Hippocampal formation (tissue), 2 donors: Measurements from ENCODE around the gene CD302.
"Not testable (repeated sequence)": the region's sequence is repeated elsewhere in the genome, so short reads cannot be mapped to it uniquely, and the experiment has no call there.

ENCODE experiments used
- DNase-seq, 2 donors: peaks; one replicate each; lab custom pipeline; 2025; lab: John Stamatoyannopoulos, UW

CD302 gene

GRCh38 chr2:159797543-159798375 is at the start of gene CD302:
TSS of gene CD302 (minus strand) at chr2:159798208. CDS start at chr2:159798198, 10 bp downstream.
- DNase-seq: peak in 1 of 2 donors; percentile 56

GRCh38 chr2:159846564-159846963 is 48.6 kb upstream of the CD302 start:
- no peak for DNase-seq

GRCh38 chr2:159840616-159841015 is 42.6 kb upstream of the CD302 start:
- DNase-seq: no peak

- DNase-seq: no peak
Measured at GRCh38 chr2:159832858-159833257, 34.9 kb upstream of the CD302 start.

- DNase-seq: no peak
Measured at GRCh38 chr2:159832026-159832425, 34.0 kb upstream of the CD302 start.

- no peak for DNase-seq
Measured at GRCh38 chr2:159829376-159829775, 31.4 kb upstream of the CD302 start.

GRCh38 chr2:159828738-159829137 is 30.7 kb upstream of the CD302 start:
- no peak for DNase-seq

- not testable (repeated sequence) for DNase-seq
Measured at GRCh38 chr2:159822478-159822833, 24.4 kb upstream of the CD302 start.

GRCh38 chr2:159821775-159822477 is 23.9 kb upstream of the CD302 start:
- not testable (repeated sequence) for DNase-seq

- no peak for DNase-seq
Measured at GRCh38 chr2:159818940-159819339, 20.9 kb upstream of the CD302 start.

- no peak for DNase-seq
Measured at GRCh38 chr2:159817283-159817682, 19.3 kb upstream of the CD302 start.

- no peak for DNase-seq
Measured at GRCh38 chr2:159811232-159811631, 13.2 kb upstream of the CD302 start.

- DNase-seq: no peak
Measured at GRCh38 chr2:159808032-159808425, 10.0 kb upstream of the CD302 start.

- no peak for DNase-seq
Measured at GRCh38 chr2:159807183-159808031, 9.4 kb upstream of the CD302 start.

- no peak for DNase-seq
Measured at GRCh38 chr2:159804941-159805340, 6.9 kb upstream of the CD302 start.

GRCh38 chr2:159803235-159803962 is 5.4 kb upstream of the CD302 start:
- no peak for DNase-seq

- DNase-seq: no peak
Measured at GRCh38 chr2:159802673-159803072, 4.7 kb upstream of the CD302 start.

GRCh38 chr2:159799833-159800232 is 1.8 kb upstream of the CD302 start:
- DNase-seq: no peak

- no peak for DNase-seq
Measured at GRCh38 chr2:159798376-159798725, 343 bp upstream of the CD302 start.

GRCh38 chr2:159797225-159797542 is 824 bp downstream of the CD302 start:
- no peak for DNase-seq

GRCh38 chr2:159795841-159796690 is 1.9 kb downstream of the CD302 start:
- DNase-seq: no peak
